GM21447 (cell line): Measurements from ENCODE around the gene POU3F1.

Experiments used
- ATAC-seq: cut with Tn5 transposase; IDR thresholded peaks from one replicate; pipeline ENCODE4 v1.9.1; 2021; ENCODE audit not compliant: unreplicated experiment

POU3F1 gene

DNA sequence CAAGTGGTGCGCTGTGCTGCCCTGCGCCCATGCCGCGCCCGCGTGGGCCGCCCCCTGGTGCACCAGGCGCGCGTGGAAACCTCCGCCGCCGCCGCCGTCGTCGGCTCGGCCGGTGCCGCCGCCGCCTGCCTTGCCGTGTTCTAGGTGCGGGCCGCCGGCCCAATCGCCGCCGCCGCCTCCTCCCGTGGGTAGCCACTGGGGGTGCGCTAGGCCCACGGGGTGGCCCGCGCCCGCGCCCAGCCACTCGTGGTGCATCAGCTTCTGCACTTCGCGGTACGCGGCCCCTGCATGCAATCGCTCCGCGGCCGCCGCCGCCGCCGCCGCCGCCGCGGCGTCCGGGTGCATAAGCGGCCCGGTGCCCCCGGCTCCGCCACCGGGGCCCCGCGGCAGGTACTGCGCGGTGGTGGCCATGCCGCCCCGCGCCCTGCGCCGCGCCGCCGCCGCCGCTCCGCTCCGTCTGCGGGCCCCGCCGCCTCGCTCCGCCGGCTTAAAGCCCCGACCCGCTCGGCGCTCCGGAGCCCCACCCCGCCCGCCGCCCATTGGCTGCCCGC, at the start of gene POU3F1:
Gene POU3F1, minus strand, starts transcription at position 461 of the 551 bp plus-strand sequence. Its CDS starts 50 bp downstream, at position 411.
- no peak for ATAC-seq

- ATAC-seq = no peak
These were observed 48.9 kb upstream of the POU3F1 start for GRCh38 chr1:38095454-38095931.

DNA sequence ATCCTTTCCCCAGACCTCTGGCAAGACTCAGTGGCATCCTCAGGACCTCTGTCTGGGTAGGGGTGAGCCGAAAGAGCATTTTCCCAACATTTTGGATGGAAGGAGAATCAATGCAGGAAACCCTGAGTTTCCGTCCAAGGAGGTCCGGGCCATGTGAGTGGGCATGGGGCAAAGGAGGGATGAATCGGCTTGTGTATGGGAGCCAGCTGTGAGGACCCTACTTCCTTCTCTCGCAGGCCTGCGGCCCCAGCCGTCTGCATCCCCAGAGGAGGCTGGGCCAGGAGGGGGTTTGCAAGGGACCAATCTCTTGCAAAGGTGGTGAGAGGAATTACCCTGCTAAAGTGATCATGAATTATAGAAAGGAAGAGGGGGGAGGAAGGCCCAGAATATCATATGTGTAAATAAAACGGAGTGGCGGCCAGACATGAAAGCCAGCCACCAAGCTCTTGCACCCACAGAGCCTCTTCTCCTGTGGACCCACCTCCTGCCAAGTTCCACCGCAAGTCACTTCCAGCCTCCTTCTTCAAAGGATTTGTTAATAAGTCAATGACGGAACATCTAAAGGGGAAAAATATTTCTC, 48.2 kb upstream of the POU3F1 start:
- ATAC-seq = no peak

DNA sequence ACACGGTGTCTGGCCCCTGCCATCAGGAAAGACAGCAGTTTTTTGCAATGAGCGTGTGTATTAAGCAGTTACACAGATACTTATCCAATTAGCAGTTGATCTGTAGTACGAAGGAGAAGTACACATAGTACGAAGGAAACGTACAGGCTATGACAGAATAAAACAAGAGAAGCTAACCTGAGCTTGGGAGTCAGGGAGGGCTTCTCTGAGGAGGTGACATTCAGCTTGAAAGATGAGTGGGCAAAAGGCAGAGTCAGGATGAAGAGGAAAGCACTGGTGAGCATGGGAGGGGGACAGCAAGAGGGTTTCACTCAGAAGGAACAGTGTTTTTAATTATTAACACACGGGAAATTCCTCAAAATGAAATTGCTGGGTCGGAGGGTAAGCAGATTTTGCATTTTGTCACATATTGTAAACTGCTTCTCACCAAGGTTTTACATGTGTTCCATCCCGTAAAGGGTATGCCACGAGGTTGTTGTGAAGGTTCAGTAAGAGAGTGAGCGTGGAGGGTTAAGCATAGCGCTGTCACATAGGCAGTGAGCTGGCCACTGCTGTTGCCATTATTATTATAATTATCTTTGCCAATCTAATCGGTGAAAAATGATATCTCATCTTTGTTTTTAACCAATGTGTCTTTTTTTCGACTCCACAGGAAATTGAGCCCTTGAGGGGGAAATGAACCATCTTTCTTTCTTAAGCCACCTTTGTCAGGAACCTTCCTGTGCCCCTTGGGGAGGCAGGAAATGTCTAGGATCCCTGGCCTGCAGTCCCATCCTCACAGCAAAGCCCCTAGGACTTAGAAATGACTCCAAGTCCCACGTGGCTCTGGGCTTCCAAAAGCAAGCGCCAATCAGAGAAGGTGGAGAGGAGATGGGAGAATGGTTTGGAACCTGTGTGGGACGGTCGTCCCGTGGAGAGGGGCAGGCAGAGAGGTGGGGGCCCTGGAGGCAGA, 47.3 kb upstream of the POU3F1 start:
- no peak for ATAC-seq

DNA sequence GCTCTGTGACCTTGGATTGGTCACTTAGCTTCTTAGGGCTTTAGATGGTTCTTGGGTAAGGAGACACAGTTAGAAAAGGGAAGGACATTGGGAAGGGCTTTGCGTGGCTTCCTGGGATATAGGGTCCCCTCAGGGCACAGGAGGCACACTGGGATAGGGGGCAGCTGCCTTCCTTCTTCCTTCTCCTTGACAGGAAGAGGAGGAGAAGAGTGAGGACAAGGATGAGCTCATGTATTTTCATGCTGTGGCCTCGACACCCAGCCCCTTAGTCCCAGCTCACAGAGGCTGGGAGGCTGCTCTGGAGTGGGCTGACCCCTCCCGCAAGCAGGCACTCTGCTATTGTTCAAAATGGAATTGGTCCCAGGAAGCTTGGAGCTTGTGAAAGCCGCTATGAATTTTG, 45.7 kb upstream of the POU3F1 start:
- no peak for ATAC-seq

- ATAC-seq = no peak
These were observed 44.2 kb upstream of the POU3F1 start for GRCh38 chr1:38090796-38091195.

GRCh38 chr1:38089712-38090360, 43.2 kb upstream of the POU3F1 start:
- ATAC-seq = no peak

- no peak for ATAC-seq
These were observed 42.2 kb upstream of the POU3F1 start for GRCh38 chr1:38088791-38089190.

DNA sequence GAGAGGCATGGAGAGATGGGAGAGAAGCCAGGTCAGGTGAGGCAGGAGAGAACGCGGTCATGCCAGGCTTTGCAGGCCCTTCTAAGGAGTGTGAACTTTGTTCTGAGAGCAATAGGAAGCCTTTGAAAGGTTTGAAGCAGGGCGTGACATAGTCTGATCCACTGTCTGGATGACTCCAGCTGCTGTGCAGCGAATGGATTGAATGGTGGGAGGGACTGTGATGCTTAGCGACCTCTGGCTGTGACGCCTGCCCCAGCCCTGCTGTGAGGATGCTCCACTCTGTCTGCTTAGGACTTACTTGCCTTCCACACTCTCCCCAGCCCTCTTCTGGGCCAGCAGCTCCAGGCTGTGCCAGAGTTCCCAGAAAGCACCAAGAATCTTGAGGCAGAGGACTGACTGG, 41.8 kb upstream of the POU3F1 start:
- no peak for ATAC-seq

DNA sequence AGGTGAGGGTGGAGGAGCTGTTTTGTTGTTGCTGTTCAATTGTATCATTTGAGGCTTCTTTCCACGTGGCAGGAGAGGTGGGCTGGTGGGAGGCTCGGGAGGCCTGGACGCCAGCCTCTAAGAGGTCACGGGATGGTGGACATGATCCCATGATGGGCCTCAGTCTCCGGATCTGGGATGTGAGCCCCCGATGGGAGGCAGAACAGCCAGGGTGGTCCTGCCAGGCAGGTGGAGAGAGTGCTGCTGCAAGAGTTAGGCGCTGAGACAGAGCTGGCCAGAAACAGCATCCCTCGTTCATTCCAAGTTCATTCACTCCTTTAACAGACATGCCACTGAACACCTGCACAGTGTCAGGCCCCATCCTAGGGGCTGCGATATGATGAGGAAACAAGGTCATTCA, 41.1 kb upstream of the POU3F1 start:
- no peak for ATAC-seq

- no peak for ATAC-seq
These were observed 39.2 kb upstream of the POU3F1 start for GRCh38 chr1:38085666-38086330.

GRCh38 chr1:38084700-38085099, 38.1 kb upstream of the POU3F1 start:
- ATAC-seq = no peak

- no peak for ATAC-seq
These were observed 37.5 kb upstream of the POU3F1 start for GRCh38 chr1:38084113-38084512.

DNA sequence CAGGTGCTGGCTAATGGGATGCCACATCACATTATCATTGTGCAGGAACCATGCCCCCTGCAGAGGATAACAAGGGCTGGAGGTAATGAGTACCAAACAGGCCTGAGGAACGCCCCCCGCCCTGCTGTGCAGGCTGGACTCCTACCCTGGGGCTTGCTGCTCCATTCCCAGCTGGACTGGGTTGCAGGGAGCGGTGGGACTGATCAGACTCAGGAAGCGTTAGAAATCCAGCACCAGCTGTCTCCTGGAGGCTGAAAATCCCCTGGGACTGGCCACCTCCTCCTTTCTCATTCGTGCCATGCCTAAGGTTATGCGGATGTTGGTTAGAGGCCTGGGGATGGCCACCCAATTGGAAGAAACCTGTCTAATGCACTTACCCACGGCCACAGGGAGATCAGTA, 36.9 kb upstream of the POU3F1 start:
- no peak for ATAC-seq

- no peak for ATAC-seq
These were observed 36.2 kb upstream of the POU3F1 start for GRCh38 chr1:38082769-38083263.

GRCh38 chr1:38079019-38079418, 32.4 kb upstream of the POU3F1 start:
- no peak for ATAC-seq

GRCh38 chr1:38077523-38078147, 31.0 kb upstream of the POU3F1 start:
- ATAC-seq = no peak

DNA sequence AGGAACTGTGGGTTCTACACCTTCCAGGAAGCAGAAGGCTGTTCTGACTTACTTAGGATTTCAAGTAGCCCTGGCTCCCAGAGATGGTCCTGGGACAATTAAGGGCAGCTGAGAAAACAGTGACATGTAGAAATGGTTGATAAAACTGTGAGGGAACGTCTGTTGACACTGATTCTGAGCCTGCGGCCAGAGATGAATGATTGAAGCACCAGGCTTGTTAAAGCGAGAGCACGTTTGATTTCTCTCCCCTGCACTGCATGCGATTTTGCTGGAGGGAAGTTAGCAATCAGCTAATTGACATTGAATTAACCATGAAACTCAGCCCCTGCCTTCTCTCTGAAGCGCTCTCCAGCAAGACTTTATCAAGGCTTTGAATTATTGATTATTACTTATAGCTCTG, 29.9 kb upstream of the POU3F1 start:
- ATAC-seq = no peak

DNA sequence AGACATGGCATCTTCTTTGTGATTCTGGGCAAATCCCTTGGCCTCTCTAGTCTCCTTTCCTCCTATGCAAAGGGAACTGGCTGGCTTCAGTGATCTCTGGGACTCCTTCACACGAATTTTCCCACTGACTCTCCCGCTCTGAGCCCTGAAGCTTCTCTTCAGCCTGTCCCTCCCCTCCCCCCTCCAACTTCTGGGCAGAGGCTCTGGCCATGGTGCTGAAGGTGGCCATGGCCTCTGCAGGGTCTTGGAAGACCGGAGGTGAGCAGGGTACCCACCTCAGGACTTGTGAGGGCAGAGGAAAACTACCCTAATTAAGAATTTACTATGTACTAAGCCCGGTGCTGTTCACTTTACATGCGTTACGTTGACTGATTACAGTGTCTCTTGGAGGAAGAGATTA, 29.4 kb upstream of the POU3F1 start:
- ATAC-seq = no peak

DNA sequence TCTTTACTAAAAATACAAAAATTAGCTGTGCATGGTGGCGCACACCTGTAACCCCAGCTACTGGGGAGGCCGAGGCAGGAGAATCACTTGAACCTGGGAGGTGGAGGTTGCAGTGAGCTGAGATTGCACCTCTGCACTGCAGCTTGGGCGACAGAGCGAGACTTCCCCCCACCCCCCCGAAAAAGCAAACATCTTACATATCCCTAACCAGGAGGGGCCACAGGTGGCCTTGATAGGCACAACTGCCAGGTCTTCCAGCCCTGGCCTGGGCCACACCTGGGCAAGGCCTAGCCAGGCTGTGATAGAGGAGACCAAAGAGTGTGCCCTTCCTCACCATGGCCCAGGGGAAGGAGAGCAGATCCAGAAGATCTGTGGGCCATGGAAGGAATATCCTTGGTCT, 28.6 kb upstream of the POU3F1 start:
- no peak for ATAC-seq
